ENCODE results near the gene CKB. TPM values are rescaled to one million over a fixed set of nuclear protein-coding genes. Genes with fewer than 3 reads are reported as not detected.

The CKB gene
- total and polyA plus RNA-seq, 9 of the 15 experiments (the other 6 are each of a cell fraction or from before 2014, with no cell fraction given) = 23.9 to 692 (median 132) TPM

- no peak for TF ChIP-seq REST (IDR thresholded peaks at IDR 0.05; ENCODE audit: borderline replicate concordance)
- no peak for TF ChIP-seq REST (CRISPR knock-in tag; IDR thresholded peaks at IDR 0.05; ENCODE audit: low read depth)
- TF ChIP-seq HINFP (tag; conservative IDR thresholded peaks at IDR 0.05; ENCODE audit: low read depth) = no peak
- no peak for TF ChIP-seq CHD1 (IDR thresholded peaks at IDR 0.05; ENCODE audit: low read length)
Observed at GRCh38 chr14:103540821-103541708, 18.4 kb upstream of the CKB start (continued).
